ENCODE data around the gene XYLT1.

Gene XYLT1

GRCh38 chr16:17070882-17071592 is 399.7 kb downstream of the XYLT1 start:
- no peak for DNase-seq

- DNase-seq: no peak
Observed at GRCh38 chr16:17069681-17070080, 401.1 kb downstream of the XYLT1 start.

GRCh38 chr16:17068524-17068923 is 402.2 kb downstream of the XYLT1 start:
- DNase-seq: no peak

- DNase-seq: no peak
Observed at GRCh38 chr16:17067882-17068281, 402.9 kb downstream of the XYLT1 start.

- no peak for DNase-seq
Observed at GRCh38 chr16:17063201-17064139, 407.3 kb downstream of the XYLT1 start.

GRCh38 chr16:17062676-17063075 is 408.1 kb downstream of the XYLT1 start:
- no peak for DNase-seq

- no peak for DNase-seq
Observed at GRCh38 chr16:17061326-17061725, 409.4 kb downstream of the XYLT1 start.

- DNase-seq: no peak
Observed at GRCh38 chr16:17058471-17058870, 412.3 kb downstream of the XYLT1 start.

GRCh38 chr16:17056666-17057065 is 414.1 kb downstream of the XYLT1 start:
- no peak for DNase-seq

- no peak for DNase-seq
Observed at GRCh38 chr16:17053536-17054160, 417.1 kb downstream of the XYLT1 start.

Data from EL (cell line).